ENCODE data around the gene MYO3A. TPM values are rescaled to one million over a fixed set of nuclear protein-coding genes. Genes with fewer than 3 reads are reported as not detected.

MYO3A gene, protein sequence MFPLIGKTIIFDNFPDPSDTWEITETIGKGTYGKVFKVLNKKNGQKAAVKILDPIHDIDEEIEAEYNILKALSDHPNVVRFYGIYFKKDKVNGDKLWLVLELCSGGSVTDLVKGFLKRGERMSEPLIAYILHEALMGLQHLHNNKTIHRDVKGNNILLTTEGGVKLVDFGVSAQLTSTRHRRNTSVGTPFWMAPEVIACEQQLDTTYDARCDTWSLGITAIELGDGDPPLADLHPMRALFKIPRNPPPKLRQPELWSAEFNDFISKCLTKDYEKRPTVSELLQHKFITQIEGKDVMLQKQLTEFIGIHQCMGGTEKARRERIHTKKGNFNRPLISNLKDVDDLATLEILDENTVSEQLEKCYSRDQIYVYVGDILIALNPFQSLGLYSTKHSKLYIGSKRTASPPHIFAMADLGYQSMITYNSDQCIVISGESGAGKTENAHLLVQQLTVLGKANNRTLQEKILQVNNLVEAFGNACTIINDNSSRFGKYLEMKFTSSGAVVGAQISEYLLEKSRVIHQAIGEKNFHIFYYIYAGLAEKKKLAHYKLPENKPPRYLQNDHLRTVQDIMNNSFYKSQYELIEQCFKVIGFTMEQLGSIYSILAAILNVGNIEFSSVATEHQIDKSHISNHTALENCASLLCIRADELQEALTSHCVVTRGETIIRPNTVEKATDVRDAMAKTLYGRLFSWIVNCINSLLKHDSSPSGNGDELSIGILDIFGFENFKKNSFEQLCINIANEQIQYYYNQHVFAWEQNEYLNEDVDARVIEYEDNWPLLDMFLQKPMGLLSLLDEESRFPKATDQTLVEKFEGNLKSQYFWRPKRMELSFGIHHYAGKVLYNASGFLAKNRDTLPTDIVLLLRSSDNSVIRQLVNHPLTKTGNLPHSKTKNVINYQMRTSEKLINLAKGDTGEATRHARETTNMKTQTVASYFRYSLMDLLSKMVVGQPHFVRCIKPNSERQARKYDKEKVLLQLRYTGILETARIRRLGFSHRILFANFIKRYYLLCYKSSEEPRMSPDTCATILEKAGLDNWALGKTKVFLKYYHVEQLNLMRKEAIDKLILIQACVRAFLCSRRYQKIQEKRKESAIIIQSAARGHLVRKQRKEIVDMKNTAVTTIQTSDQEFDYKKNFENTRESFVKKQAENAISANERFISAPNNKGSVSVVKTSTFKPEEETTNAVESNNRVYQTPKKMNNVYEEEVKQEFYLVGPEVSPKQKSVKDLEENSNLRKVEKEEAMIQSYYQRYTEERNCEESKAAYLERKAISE (N-terminal part only)
- total RNA-seq (ENCODE audit: unreplicated experiment): 0.22 TPM
- long read RNA-seq: 0 reads

GRCh38 chr10:25933653-25934608 lies at the start of gene MYO3A:
Gene MYO3A (plus strand): TSS chr10:25934229. CDS start chr10:25952111, 17,882 bp downstream.
- peak; percentile 44 for DNase-seq
- H3K4me3 Mint-ChIP-seq (ENCODE audit: unreplicated experiment): peak within 1 kb of the TSS; percentile 92
- no peaks in the 10 kb centered on the region for H3K36me3 Mint-ChIP-seq (ENCODE audit: unreplicated experiment)
- TF ChIP-seq, protein P1, sequence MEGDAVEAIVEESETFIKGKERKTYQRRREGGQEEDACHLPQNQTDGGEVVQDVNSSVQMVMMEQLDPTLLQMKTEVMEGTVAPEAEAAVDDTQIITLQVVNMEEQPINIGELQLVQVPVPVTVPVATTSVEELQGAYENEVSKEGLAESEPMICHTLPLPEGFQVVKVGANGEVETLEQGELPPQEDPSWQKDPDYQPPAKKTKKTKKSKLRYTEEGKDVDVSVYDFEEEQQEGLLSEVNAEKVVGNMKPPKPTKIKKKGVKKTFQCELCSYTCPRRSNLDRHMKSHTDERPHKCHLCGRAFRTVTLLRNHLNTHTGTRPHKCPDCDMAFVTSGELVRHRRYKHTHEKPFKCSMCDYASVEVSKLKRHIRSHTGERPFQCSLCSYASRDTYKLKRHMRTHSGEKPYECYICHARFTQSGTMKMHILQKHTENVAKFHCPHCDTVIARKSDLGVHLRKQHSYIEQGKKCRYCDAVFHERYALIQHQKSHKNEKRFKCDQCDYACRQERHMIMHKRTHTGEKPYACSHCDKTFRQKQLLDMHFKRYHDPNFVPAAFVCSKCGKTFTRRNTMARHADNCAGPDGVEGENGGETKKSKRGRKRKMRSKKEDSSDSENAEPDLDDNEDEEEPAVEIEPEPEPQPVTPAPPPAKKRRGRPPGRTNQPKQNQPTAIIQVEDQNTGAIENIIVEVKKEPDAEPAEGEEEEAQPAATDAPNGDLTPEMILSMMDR (IDR thresholded peaks at IDR 0.05; ENCODE audit: partially characterized antibody, unreplicated experiment): no peak
- H3K9me3 Mint-ChIP-seq (ENCODE audit: unreplicated experiment): no peaks in the 10 kb centered on the region
- H3K4me1 Mint-ChIP-seq (ENCODE audit: low read depth, unreplicated experiment): peaks cover 3% of the 10 kb centered on the region
- no peak within 1 kb of the TSS for H3K27ac Mint-ChIP-seq (ENCODE audit: unreplicated experiment)
- H3K27me3 Mint-ChIP-seq (ENCODE audit: unreplicated experiment): peaks cover 3% of the 10 kb centered on the region

GRCh38 chr10:25888627-25889026 lies 45.4 kb upstream of the MYO3A start:
- no peak for DNase-seq
- H3K27me3 Mint-ChIP-seq (ENCODE audit: unreplicated experiment): no peaks in the 10 kb centered on the region
- no peak overlapping the region for H3K4me3 Mint-ChIP-seq (ENCODE audit: unreplicated experiment)
- no peak overlapping the region for H3K27ac Mint-ChIP-seq (ENCODE audit: unreplicated experiment)
- TF ChIP-seq, protein P1 (IDR thresholded peaks at IDR 0.05; ENCODE audit: partially characterized antibody, unreplicated experiment): no peak
- H3K9me3 Mint-ChIP-seq (ENCODE audit: unreplicated experiment): no peaks in the 10 kb centered on the region
- no peaks in the 10 kb centered on the region for H3K4me1 Mint-ChIP-seq (ENCODE audit: low read depth, unreplicated experiment)
- H3K36me3 Mint-ChIP-seq (ENCODE audit: unreplicated experiment): peaks cover 4% of the 10 kb centered on the region

- Mint-ChIP-seq H3K27me3 (ENCODE audit: unreplicated experiment) (no peaks in the 10 kb centered on the region), H3K4me3 (ENCODE audit: unreplicated experiment) (no peak overlapping the region), H3K4me1 (ENCODE audit: low read depth, unreplicated experiment) (no peaks in the 10 kb centered on the region), H3K27ac (ENCODE audit: unreplicated experiment) (no peak overlapping the region), H3K9me3 (ENCODE audit: unreplicated experiment) (no peaks in the 10 kb centered on the region), H3K36me3 (ENCODE audit: unreplicated experiment) (peaks cover 4% of the 10 kb centered on the region)
- DNase-seq: no peak
- TF ChIP-seq, protein P1 (IDR thresholded peaks at IDR 0.05; ENCODE audit: partially characterized antibody, unreplicated experiment): no peak
Observed at GRCh38 chr10:25890995-25891394, 43.0 kb upstream of the MYO3A start.

DNA sequence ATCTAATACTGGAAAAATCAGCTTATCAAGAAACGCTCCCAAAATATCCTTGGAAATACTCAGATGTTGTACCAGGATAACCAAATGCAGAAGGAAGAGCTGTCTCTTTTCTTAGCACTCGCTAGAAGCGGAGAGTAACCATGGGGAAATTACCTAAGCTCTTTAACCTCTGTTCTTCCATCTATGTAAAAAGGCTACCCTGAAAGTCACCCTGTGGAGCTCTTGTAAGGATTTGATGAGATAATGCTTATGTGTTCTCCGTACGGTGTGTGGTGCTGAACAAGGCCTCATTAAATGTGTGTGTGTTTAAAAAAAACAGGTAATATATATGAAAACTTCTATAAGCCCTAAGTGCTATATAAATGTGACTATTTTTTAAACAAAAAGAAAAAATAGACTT lies 38.2 kb upstream of the MYO3A start:
- peaks cover 4% of the 10 kb centered on the region for H3K36me3 Mint-ChIP-seq (ENCODE audit: unreplicated experiment)
- TF ChIP-seq, protein P1 (IDR thresholded peaks at IDR 0.05; ENCODE audit: partially characterized antibody, unreplicated experiment): no peak
- no peak overlapping the region for H3K4me3 Mint-ChIP-seq (ENCODE audit: unreplicated experiment)
- DNase-seq: no peak
- H3K9me3 Mint-ChIP-seq (ENCODE audit: unreplicated experiment): no peaks in the 10 kb centered on the region
- no peaks in the 10 kb centered on the region for H3K4me1 Mint-ChIP-seq (ENCODE audit: low read depth, unreplicated experiment)
- no peaks in the 10 kb centered on the region for H3K27me3 Mint-ChIP-seq (ENCODE audit: unreplicated experiment)
- no peak overlapping the region for H3K27ac Mint-ChIP-seq (ENCODE audit: unreplicated experiment)
